NCI-H187 (cell line): ENCODE measurements around the gene RIMBP2.

Source experiments
- DNase-seq, 2 experiments: peaks; one replicate each; lab custom pipeline; 2025; lab: John Stamatoyannopoulos, UW

RIMBP2 gene

GRCh38 chr12:130538343-130539095 lies 177.6 kb downstream of the RIMBP2 start:
- DNase-seq = no peak

- no peak for DNase-seq
Observed at GRCh38 chr12:130537655-130538054, 178.4 kb downstream of the RIMBP2 start.

GRCh38 chr12:130537051-130537450 lies 179.0 kb downstream of the RIMBP2 start:
- no peak for DNase-seq

- no peak for DNase-seq
Observed at GRCh38 chr12:130530429-130530828, 185.7 kb downstream of the RIMBP2 start.

GRCh38 chr12:130529781-130530180 lies 186.3 kb downstream of the RIMBP2 start:
- no peak for DNase-seq

- no peak for DNase-seq
Observed at GRCh38 chr12:130527239-130527638, 188.9 kb downstream of the RIMBP2 start.

GRCh38 chr12:130526813-130527212 lies 189.3 kb downstream of the RIMBP2 start:
- DNase-seq = no peak

- no peak for DNase-seq
Observed at GRCh38 chr12:130525384-130526172, 190.5 kb downstream of the RIMBP2 start.

GRCh38 chr12:130524759-130525158 lies 191.3 kb downstream of the RIMBP2 start:
- DNase-seq = no peak

GRCh38 chr12:130523863-130524614 lies 192.1 kb downstream of the RIMBP2 start:
- no peak for DNase-seq

GRCh38 chr12:130523208-130523607 lies 192.9 kb downstream of the RIMBP2 start:
- no peak for DNase-seq

- DNase-seq = no peak
Observed at GRCh38 chr12:130522244-130522834, 193.8 kb downstream of the RIMBP2 start.

GRCh38 chr12:130521375-130522124 lies 194.5 kb downstream of the RIMBP2 start:
- no peak for DNase-seq

GRCh38 chr12:130520784-130521183 lies 195.3 kb downstream of the RIMBP2 start:
- no peak for DNase-seq

- no peak for DNase-seq
Observed at GRCh38 chr12:130517588-130517987, 198.5 kb downstream of the RIMBP2 start.

GRCh38 chr12:130514149-130514551 lies 201.9 kb downstream of the RIMBP2 start:
- no peak for DNase-seq

GRCh38 chr12:130513556-130513955 lies 202.5 kb downstream of the RIMBP2 start:
- DNase-seq = no peak

- DNase-seq = no peak
Observed at GRCh38 chr12:130511285-130511684, 204.8 kb downstream of the RIMBP2 start.

- DNase-seq = no peak
Observed at GRCh38 chr12:130509454-130509853, 206.6 kb downstream of the RIMBP2 start.

- no peak for DNase-seq
Observed at GRCh38 chr12:130508847-130509246, 207.3 kb downstream of the RIMBP2 start.

- DNase-seq = no peak
Observed at GRCh38 chr12:130508318-130508717, 207.8 kb downstream of the RIMBP2 start.
